ENCODE data around the gene SPAG4. TPM values are rescaled to one million over a fixed set of nuclear protein-coding genes. Genes with fewer than 3 reads are reported as not detected.
A peak's percentile ranks its signal among the peaks of the same experiment; 100 is the strongest.

Gene SPAG4
- polyA plus RNA-seq, 1 donor from 2014 or later = 1.9 TPM

DNA sequence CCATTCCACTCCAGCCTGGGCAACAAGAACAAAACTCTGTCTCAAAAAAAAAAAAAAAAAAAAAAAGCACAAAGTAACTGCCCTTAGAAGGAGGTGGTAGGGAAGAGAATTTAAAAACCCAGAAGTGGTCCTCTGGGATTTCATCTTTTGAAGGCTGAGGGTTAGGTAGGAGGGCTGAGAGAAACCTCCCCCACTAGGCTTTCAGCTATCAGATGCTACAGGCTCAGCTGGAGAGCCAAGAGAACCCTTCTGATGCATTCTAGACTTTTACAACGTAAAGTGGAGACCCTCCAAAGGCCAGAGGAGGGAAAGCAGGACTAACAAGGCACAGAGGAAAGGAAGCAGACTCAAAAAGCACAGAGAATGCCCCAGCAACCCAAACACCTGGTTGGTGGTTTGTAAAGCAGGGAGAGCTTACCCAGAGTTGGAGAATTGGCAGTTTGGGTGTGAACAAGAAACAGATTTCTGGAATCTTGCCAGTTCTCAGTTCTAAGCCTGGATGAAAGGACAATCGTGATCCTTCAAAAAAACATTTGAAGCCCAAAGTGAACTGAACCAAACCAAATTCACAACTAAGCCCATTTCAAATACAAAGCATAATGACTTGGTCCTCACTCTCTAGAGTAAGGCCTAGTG lies 23.2 kb upstream of the SPAG4 start:
- Mint-ChIP-seq H3K4me1 (no peaks in the 10 kb centered on the region), H3K27ac (no peak overlapping the region), H3K9me3 (no peaks in the 10 kb centered on the region), H3K36me3 (peaks cover 3% of the 10 kb centered on the region), H3K4me3 (no peak overlapping the region), H3K27me3 (no peaks in the 10 kb centered on the region)

- no peaks in the 10 kb centered on the region for H3K4me1 Mint-ChIP-seq
- peaks cover 10% of the 10 kb centered on the region for H3K27me3 Mint-ChIP-seq
- H3K36me3 Mint-ChIP-seq = peaks cover 3% of the 10 kb centered on the region
- no peaks in the 10 kb centered on the region for H3K9me3 Mint-ChIP-seq
- no peak overlapping the region for H3K4me3 Mint-ChIP-seq
- no peak overlapping the region for H3K27ac Mint-ChIP-seq
Observed at GRCh38 chr20:35595456-35595855, 20.2 kb upstream of the SPAG4 start.

- Mint-ChIP-seq H3K27me3 (peaks cover 11% of the 10 kb centered on the region), H3K27ac (no peak overlapping the region), H3K9me3 (no peaks in the 10 kb centered on the region), H3K4me3 (no peak overlapping the region), H3K36me3 (peaks cover 3% of the 10 kb centered on the region), H3K4me1 (peaks cover 0 to 3% (median 0%) of the 10 kb centered on the region in 3 donors)
Observed at GRCh38 chr20:35595901-35596300, 19.7 kb upstream of the SPAG4 start.

GRCh38 chr20:35597186-35597585 lies 18.4 kb upstream of the SPAG4 start:
- Mint-ChIP-seq H3K27me3 (peaks cover 16% of the 10 kb centered on the region), H3K4me3 (no peak overlapping the region), H3K27ac (no peak overlapping the region)

DNA sequence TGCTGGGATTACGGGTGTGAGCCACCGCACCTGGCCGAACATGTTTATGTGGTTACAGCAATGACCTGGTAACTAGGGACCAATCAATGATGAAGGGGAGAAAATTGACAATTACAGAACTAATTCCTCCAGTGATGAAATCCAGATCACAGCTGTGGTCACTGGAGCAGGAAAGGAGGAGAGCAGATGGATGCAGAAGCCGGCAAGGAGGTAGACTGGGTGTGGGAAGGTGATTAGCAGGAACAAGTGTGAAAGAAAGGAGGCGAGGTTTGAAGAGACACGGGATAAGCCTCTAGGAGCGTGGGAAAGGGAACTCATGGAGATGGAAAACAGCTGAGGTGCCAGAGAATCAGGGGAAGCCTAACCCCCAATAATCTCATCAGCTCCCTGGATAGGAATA lies 17.2 kb upstream of the SPAG4 start:
- peaks cover 2 to 4% (median 3%) of the 10 kb centered on the region in 3 donors for H3K4me1 Mint-ChIP-seq
- no peaks in the 10 kb centered on the region for H3K9me3 Mint-ChIP-seq
- no peaks in the 10 kb centered on the region for H3K36me3 Mint-ChIP-seq
- H3K27ac Mint-ChIP-seq = no peak overlapping the region
- peak overlapping the region in 1 of 4 donors; percentile 5 for H3K4me3 Mint-ChIP-seq
- peaks cover 16% of the 10 kb centered on the region for H3K27me3 Mint-ChIP-seq

More at GRCh38 chr20:35597186-35597585, 18.4 kb upstream of the SPAG4 start:
- H3K36me3 Mint-ChIP-seq = no peaks in the 10 kb centered on the region
- peaks cover 2 to 4% (median 3%) of the 10 kb centered on the region in 3 donors for H3K4me1 Mint-ChIP-seq
- H3K9me3 Mint-ChIP-seq = no peaks in the 10 kb centered on the region

DNA sequence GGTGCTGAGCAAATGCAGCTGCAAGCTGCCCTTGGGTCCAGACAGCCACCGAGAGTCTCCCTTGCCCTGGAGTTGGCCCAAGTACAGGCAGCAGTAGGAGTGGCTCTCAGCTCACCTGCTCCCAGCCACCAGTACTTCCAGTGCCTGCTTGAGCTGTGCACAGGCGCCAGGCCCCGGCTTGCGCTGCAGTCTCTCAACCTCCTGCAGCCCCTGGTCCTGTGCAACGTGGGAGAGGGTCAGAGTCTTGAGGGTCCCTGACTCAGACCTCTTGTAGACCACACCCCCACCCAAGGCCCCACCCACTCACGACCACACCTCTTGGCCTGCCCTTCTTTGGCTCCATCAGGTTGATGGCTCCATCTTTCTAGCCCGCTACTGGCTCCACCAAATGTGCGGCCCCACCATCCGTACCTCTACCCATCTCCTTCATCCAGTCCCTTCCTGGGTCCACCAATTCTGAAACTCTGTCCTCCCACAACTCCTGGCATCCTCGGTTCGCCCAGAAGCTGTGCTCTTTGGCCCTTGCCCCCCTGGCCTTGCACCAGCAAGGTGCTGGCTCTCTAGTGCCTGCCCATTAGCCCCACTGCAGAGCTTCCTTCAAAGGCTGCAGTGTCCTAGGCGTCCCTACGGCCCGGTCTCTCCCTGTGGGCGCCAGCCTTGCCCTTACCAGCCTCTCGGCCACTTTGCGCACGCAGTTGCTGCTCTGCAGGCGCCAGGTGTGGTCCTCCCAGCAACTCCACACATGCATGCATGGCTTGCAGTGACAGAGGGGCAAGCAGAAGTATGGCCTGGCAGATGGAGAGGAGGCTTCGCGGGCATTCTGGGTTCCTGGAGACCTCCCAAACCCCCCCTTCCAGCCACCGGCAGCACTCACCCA lies 16.5 kb upstream of the SPAG4 start:
- Mint-ChIP-seq H3K4me3 (peak overlapping the region in 2 of 4 donors; percentile 5 to 10), H3K27me3 (peaks cover 16% of the 10 kb centered on the region), H3K36me3 (no peaks in the 10 kb centered on the region), H3K4me1 (peaks cover 2 to 4% (median 3%) of the 10 kb centered on the region in 3 donors), H3K9me3 (no peaks in the 10 kb centered on the region), H3K27ac (no peak overlapping the region)

GRCh38 chr20:35599776-35600120 lies 15.9 kb upstream of the SPAG4 start:
- H3K4me1 Mint-ChIP-seq = peaks cover 3 to 5% (median 4%) of the 10 kb centered on the region in 3 donors
- peak overlapping the region in 1 of 4 donors; percentile 30 for H3K4me3 Mint-ChIP-seq
- no peak overlapping the region for H3K27ac Mint-ChIP-seq
- peaks cover 16% of the 10 kb centered on the region for H3K27me3 Mint-ChIP-seq
- no peaks in the 10 kb centered on the region for H3K36me3 Mint-ChIP-seq
- no peaks in the 10 kb centered on the region for H3K9me3 Mint-ChIP-seq

DNA sequence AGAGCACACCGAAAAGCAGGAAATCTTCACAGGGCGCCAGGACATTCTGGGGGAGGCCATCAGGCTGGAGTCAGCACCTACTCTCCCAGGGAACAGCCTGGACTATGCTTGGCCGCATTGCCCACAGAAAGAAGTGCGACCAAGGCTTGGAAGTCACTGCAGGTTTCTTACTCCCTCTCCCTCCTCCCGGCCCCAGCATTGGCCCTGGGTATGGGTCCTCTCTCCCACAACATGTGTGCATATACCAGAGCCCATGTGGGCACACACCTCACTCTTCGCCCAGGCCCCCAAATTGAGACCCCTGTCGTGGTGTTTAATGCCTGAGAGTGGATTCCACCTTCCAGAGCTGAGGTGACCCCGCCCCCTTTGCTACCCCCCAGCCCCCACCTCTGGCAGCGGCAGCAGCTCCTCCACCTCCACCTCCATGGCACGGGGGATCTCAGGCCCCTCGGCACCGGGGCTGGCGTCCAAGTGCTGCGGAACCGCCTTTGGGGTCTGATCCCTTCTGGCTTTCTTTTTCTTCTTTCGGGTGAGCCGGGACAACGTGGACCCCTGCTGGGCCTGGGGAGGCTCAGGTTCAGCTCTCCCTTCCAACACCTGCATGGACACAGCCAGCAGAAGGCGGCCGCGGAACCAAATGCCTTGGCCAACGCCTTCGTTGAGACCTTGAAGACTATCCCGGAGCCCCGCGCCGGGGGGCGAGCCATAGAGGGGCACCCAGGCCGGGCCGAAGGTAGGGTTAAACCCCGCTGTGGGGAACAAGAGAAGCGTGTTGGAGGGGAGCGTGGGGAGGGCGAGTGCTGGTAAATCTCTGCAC lies 15.2 kb upstream of the SPAG4 start:
- H3K4me1 Mint-ChIP-seq = peaks cover 5 to 8% (median 7%) of the 10 kb centered on the region in 3 donors
- peak overlapping the region; percentile 65 to 88 (median 79) for H3K4me3 Mint-ChIP-seq
- H3K27me3 Mint-ChIP-seq = peaks cover 16% of the 10 kb centered on the region
- no peaks in the 10 kb centered on the region for H3K9me3 Mint-ChIP-seq
- H3K36me3 Mint-ChIP-seq = no peaks in the 10 kb centered on the region
- H3K27ac Mint-ChIP-seq = peak overlapping the region in 1 of 3 donors; percentile 24

- no peaks in the 10 kb centered on the region for H3K36me3 Mint-ChIP-seq
- peaks cover 5 to 8% (median 7%) of the 10 kb centered on the region in 3 donors for H3K4me1 Mint-ChIP-seq
- H3K27me3 Mint-ChIP-seq = peaks cover 16% of the 10 kb centered on the region
- H3K27ac Mint-ChIP-seq = peak overlapping the region in 2 of 3 donors; percentile 65 to 78
- peak overlapping the region; percentile 77 to 88 (median 84) for H3K4me3 Mint-ChIP-seq
- no peaks in the 10 kb centered on the region for H3K9me3 Mint-ChIP-seq
Observed at GRCh38 chr20:35600993-35601973, 14.3 kb upstream of the SPAG4 start.

GRCh38 chr20:35601990-35602389 lies 13.6 kb upstream of the SPAG4 start:
- Mint-ChIP-seq H3K27me3 (peaks cover 16% of the 10 kb centered on the region), H3K4me1 (peaks cover 5 to 10% (median 8%) of the 10 kb centered on the region in 3 donors), H3K36me3 (no peaks in the 10 kb centered on the region), H3K4me3 (peak overlapping the region in 3 of 4 donors; percentile 41 to 52 (median 45)), H3K27ac (peak overlapping the region in 1 of 3 donors; percentile 78), H3K9me3 (no peaks in the 10 kb centered on the region)

GRCh38 chr20:35602851-35603495 lies 12.7 kb upstream of the SPAG4 start:
- Mint-ChIP-seq H3K4me3 (peak overlapping the region in 1 of 4 donors; percentile 14), H3K27ac (no peak overlapping the region), H3K36me3 (no peaks in the 10 kb centered on the region), H3K9me3 (no peaks in the 10 kb centered on the region), H3K4me1 (peaks cover 5 to 11% (median 8%) of the 10 kb centered on the region in 3 donors), H3K27me3 (peaks cover 16% of the 10 kb centered on the region)

DNA sequence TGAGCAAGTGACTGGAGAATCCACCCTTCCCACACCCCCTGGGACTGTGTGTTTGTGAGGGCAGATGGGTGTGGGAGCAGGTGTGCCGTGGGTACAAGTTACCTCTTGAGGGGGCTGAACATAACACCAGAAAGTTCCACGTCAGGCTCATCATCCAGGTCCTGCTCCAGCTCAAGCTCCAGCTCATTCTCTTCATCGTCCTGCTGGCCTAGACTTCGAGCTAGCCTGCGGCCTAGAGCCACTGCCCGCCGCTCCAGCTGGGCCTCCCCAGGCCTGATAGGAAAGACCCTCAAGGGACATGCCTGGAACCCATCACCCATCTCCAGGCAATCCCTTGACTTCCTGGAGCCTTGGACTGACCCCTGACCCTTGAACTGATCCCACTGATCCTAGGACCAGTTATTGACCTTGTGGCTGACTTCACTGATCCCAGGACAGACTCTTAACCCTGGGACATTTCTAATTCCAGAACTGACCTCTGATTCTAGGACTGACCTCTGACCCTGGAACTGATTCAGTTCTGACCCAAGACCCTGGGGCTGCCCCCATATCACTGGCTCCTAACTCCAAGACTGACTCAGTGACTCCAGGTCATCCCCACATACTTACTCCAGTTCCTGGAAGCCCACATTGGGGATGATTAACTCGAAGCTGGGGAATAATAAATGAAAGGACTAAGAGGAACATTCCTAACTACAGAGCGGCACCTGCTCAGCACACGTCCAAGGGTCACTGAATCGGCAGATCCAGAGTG lies 11.8 kb upstream of the SPAG4 start:
- no peaks in the 10 kb centered on the region for H3K9me3 Mint-ChIP-seq
- peak overlapping the region in 3 of 4 donors; percentile 14 to 85 (median 14) for H3K4me3 Mint-ChIP-seq
- H3K4me1 Mint-ChIP-seq = peaks cover 5 to 11% (median 8%) of the 10 kb centered on the region in 3 donors
- H3K36me3 Mint-ChIP-seq = no peaks in the 10 kb centered on the region
- H3K27me3 Mint-ChIP-seq = peaks cover 12% of the 10 kb centered on the region
- H3K27ac Mint-ChIP-seq = no peak overlapping the region

DNA sequence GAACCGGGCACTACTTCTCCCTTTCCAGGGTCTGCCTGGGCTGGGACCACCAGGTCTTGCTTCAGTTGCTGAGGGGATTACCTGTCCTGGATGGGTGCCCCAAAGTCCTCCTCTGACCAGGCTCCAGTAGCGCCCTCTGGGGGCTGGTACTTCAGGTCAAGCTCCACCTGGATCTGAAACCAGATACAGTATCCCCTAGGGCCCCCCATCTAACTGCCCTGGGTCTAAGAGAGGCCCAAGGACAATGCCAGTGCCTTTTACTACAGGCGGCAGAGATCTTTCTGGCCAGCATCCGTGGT lies 11.2 kb upstream of the SPAG4 start:
- peaks cover 5 to 11% (median 8%) of the 10 kb centered on the region in 3 donors for H3K4me1 Mint-ChIP-seq
- H3K4me3 Mint-ChIP-seq = peak overlapping the region in 1 of 4 donors; percentile 70
- no peak overlapping the region for H3K27ac Mint-ChIP-seq
- peaks cover 8% of the 10 kb centered on the region for H3K27me3 Mint-ChIP-seq
- H3K9me3 Mint-ChIP-seq = no peaks in the 10 kb centered on the region
- H3K36me3 Mint-ChIP-seq = no peaks in the 10 kb centered on the region

Data from IgD-negative memory B cell (primary cell).